C4-2B (cell line): ENCODE measurements around the gene CHCHD1.

Experiments
- CTCF ChIP-seq: fragments of 450-650 bp; conservative IDR thresholded peaks from 2 replicates; pipeline ENCODE4 v1.5.1; 2017; ENCODE audit warnings: mild to moderate bottlenecking
- ZFX ChIP-seq: fragments of 450-650 bp; IDR thresholded peaks from 2 replicates; pipeline ENCODE4 v1.6.1; 2017

DNA sequence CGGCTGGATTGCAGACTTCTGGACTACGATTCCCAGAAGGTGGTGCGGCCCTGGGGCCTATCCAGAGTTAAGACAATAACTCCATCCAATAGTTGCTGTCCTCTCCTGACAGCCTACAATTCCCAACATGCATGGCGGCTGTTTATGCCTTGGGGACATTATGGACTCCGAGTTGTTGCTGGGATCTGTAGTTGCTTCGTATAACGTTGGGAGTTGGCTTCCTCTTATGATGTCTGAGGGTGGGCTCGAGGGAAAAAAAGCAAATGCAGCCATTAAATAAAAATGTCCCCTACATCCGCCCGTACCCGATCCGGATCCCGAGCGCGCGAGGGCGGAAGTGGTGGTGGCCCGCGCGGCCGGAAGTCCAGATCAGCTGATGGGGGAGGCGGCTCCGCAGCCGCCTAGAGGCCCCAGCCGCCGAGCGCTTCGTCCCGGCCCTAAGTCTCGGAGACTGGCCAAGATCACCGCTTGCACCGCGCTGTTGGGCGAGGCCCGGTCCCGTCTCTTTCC lies 3.4 kb downstream of the CHCHD1 start, which contains the start of gene ZSWIM8:
- TF ChIP-seq CTCF (no peak; the same call in 1 of the 2 replicates), ZFX (no peak)
